ENCODE data around the gene SNAP47.

SNAP47 gene

DNA sequence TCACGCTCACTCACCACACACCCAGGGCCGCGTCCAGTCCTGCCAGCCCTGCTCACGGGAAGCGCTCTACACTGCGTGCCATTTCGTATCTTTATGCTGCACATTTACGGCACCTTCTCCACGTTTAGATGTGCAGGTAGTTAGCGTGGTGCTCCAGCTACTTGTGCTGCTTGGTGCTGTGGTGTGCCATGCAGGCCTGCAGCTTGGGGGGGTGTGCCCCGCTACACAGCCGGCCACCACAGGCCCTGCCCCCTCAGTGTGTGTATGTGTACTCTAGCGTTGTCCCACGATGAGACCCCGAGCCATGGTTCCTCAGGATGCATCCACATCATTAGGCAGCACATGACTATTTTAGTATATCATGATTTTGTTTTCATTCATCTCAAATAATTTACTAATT, 38.3 kb downstream of the SNAP47 start:
- H3K9me3 Mint-ChIP-seq: no peaks in the 10 kb centered on the region
- no peak overlapping the region for H3K4me3 Mint-ChIP-seq
- no peaks in the 10 kb centered on the region for H3K27me3 Mint-ChIP-seq
- H3K4me1 Mint-ChIP-seq: no peaks in the 10 kb centered on the region
- H3K27ac Mint-ChIP-seq: no peak overlapping the region
- peaks cover 28 to 57% of the 10 kb centered on the region in 2 donors for H3K36me3 Mint-ChIP-seq
- DNase-seq (no peak), ATAC-seq (replicated peaks) (no peak)

DNA sequence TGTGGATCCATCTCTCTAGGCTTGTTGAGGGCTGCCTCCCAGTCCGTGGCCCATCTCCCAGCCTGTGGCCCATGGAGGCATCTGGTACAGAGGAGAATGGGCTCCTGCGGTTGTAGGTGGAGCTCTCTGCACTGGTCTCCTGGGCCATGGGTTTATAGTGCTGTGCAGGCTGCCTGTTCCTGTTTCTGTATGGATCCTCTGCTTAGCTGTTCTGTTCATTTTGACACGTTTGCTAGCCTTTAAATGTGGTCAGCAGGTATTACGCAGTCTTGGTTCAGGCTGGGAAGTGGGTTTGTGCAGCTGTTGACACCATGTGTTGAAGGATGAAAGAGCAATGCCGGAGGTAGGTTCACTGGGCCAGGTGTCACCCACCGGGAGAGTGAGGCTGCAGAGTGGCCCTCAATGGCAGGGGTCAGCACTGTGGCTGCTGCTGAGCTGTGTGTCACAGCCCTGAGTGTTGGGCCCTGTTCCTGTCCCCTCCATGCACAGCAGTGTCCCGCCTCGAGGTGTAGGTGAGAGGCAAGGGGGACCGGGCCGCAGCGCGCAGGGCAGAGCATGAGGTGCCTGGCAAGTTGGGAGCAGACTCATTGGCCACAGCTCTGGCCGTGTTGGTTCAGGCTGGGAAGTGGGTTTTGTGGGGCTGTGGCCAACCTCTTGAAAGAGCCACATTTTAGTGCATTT, 39.0 kb downstream of the SNAP47 start:
- Mint-ChIP-seq H3K9me3 (no peaks in the 10 kb centered on the region), H3K27ac (no peak overlapping the region), H3K4me3 (no peak overlapping the region), H3K36me3 (peaks cover 22 to 53% of the 10 kb centered on the region in 2 donors), H3K4me1 (no peaks in the 10 kb centered on the region), H3K27me3 (no peaks in the 10 kb centered on the region)
- no peak for ATAC-seq (replicated peaks)
- no peak for DNase-seq

DNA sequence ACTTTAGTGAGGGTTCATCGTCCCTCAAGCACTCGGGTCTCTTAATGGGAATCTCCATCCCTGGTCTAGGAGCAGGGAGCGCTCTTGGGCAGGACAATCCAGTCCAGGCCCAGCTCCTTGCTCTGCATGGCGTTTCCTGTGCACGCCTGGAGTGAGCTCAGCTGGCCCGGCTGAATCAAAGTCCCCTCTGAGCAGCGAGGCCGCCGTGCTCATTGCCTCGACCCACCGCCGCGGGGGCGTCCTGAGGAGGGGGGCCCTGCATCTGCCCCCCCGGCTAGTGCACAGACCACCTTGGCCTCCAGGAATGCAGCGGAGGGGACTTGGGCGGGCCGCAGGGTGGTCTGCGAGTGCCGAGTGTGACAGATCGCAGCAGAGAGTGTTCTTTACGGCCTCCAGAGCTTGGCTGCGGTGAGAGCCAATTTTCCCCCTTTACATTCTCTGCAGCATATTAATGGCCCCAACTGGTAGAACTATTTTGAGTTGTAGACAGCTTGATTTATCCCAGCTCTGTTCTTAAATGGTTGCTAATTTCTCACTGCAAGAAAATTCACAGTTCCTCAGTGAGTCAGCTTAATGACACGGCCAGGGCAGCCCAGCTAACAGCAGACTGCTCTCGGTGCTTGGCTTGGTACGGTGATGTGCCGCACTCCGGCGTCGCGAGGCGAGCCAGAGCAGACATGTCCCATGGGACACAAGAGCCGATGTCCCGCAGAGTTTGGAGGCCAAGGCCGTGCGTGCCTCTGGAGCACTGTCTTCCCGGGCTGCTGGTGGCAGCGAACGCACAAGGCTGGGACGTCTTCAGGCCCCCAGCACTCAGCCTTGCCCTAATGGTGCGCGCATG, 39.8 kb downstream of the SNAP47 start:
- H3K4me1 Mint-ChIP-seq: no peaks in the 10 kb centered on the region
- H3K4me3 Mint-ChIP-seq: no peak overlapping the region
- no peak overlapping the region for H3K27ac Mint-ChIP-seq
- no peaks in the 10 kb centered on the region for H3K27me3 Mint-ChIP-seq
- no peak for DNase-seq
- ATAC-seq (replicated peaks): no peak
- H3K36me3 Mint-ChIP-seq: peaks cover 21 to 54% of the 10 kb centered on the region in 2 donors
- no peaks in the 10 kb centered on the region for H3K9me3 Mint-ChIP-seq

DNA sequence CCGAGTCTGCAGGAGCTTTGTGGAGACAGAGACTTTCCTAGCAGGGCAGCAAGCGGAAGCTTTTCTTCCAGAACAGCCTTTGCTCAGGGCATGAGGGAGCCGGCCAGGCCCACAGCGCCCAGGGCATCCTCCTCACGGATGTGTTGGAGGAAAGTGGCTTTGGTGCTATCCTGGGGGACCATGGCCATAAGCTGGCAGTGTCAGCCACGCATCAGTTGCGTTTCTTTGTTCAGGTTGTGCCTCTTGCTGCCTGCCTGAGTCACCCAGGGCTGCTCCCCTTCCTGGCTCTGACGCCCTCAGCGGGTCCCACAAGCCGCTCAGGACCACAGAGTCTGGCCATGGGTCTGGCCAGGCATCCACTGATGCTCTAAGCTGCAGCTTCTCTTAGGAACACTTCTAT, 40.6 kb downstream of the SNAP47 start:
- DNase-seq: no peak
- Mint-ChIP-seq H3K4me3 (no peak overlapping the region), H3K36me3 (peaks cover 18 to 53% of the 10 kb centered on the region in 2 donors), H3K9me3 (no peaks in the 10 kb centered on the region), H3K4me1 (no peaks in the 10 kb centered on the region), H3K27ac (no peak overlapping the region), H3K27me3 (no peaks in the 10 kb centered on the region)
- ATAC-seq (replicated peaks): no peak

DNA sequence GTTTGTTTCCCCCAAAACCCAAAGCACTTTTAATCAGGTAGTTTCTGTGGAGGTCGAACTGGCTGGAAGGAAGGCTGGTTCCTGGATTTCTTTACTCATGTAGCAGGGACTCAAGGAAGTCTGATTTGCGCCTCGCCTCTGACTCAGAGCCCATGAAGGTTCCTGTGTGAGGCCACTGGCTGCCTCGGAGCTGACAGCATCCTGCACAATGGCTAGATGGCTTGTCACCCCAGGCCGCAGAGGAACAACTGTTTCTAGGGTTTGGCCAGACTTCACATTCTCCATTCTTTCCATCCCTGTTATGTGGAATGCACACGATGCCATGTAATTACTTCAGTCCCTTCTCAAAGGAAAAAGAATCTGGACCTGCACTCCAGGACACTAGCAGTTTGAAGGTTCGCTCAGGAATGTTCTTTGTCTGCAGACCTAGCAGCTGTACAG, 41.1 kb downstream of the SNAP47 start:
- Mint-ChIP-seq H3K4me3 (no peak overlapping the region), H3K4me1 (no peaks in the 10 kb centered on the region), H3K27me3 (no peaks in the 10 kb centered on the region), H3K36me3 (peaks cover 18 to 53% of the 10 kb centered on the region in 2 donors), H3K9me3 (no peaks in the 10 kb centered on the region), H3K27ac (no peak overlapping the region)
- DNase-seq (no peak), ATAC-seq (replicated peaks) (no peak)

DNA sequence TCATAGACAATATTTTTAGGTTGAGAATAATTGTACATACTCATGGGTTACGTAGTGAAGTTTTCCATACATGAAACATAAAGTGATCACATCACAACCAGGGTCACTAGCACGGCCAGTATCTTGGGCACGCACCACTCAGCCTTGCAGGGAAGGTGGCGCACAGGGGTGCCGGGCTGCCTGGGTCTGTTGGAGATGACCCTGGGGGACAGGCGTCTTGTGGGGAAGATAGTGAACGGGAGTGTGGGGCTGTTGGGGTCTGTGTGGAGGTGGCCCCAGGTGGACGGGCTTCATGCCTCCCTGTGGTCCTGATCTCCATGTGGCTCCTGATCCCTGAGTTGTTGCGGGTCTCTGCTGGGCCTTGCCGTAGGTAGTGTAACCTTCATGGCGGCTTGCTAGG, 41.9 kb downstream of the SNAP47 start:
- Mint-ChIP-seq H3K9me3 (no peaks in the 10 kb centered on the region), H3K36me3 (peaks cover 21 to 53% of the 10 kb centered on the region in 2 donors), H3K27me3 (no peaks in the 10 kb centered on the region), H3K4me3 (no peak overlapping the region), H3K4me1 (peaks cover 0 to 2% of the 10 kb centered on the region in 2 donors), H3K27ac (no peak overlapping the region)
- no peak for DNase-seq
- ATAC-seq (replicated peaks): no peak

DNA sequence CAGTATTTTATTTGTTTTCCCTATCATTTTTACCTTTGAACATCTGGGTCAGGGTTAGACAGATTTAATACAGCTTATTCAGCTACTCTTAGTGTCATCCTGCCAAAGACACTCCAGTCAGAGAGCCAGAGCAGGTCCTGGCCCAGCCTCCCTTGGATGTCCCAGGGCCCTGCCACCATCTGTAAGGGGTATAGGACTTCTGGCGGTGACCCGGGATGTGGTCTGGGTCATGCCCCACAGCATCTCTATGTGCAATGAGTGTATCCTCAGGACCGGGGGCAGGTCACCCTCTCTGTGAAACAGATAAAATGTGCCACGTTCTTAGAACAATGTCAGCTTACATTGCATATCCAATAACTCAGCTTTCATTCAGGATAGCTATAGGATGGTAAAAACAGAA, 42.4 kb downstream of the SNAP47 start:
- H3K4me1 Mint-ChIP-seq: peaks cover 3 to 6% of the 10 kb centered on the region in 2 donors
- H3K4me3 Mint-ChIP-seq: no peak overlapping the region
- H3K27ac Mint-ChIP-seq: no peak overlapping the region
- H3K9me3 Mint-ChIP-seq: no peaks in the 10 kb centered on the region
- peaks cover 23 to 53% of the 10 kb centered on the region in 2 donors for H3K36me3 Mint-ChIP-seq
- ATAC-seq (replicated peaks): no peak
- no peaks in the 10 kb centered on the region for H3K27me3 Mint-ChIP-seq
- DNase-seq: no peak

DNA sequence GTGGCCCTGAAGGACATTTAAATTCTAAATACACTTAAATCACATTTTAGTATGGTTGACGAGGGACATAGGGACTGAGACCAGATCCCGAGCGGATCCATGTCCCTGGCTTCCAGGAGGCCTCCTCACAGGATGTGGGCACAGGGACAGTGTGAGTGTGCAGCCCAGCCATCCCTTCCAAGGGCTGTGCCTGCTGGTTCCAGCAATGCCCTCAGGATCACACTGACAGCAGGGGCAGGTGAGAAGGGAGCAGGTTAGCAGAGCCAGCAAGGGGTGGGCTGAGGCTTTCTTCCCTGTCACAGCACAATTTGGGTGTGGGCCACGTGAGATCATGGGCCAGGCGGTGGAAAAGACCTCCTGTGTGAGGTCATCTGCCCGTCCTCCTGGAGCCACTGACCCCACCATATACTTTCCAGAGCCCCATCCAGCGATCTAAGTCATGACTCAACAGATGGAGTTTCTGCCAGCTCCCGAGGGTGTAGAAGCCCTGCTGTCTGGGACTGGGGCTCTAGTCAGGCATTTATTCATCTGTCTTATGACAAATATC, 43.2 kb downstream of the SNAP47 start:
- Mint-ChIP-seq H3K36me3 (peaks cover 27 to 55% of the 10 kb centered on the region in 2 donors), H3K4me1 (peaks cover 3 to 13% of the 10 kb centered on the region in 2 donors), H3K27ac (no peak overlapping the region), H3K4me3 (no peak overlapping the region), H3K27me3 (no peaks in the 10 kb centered on the region), H3K9me3 (no peaks in the 10 kb centered on the region)
- ATAC-seq (replicated peaks) (no peak), DNase-seq (no peak)

DNA sequence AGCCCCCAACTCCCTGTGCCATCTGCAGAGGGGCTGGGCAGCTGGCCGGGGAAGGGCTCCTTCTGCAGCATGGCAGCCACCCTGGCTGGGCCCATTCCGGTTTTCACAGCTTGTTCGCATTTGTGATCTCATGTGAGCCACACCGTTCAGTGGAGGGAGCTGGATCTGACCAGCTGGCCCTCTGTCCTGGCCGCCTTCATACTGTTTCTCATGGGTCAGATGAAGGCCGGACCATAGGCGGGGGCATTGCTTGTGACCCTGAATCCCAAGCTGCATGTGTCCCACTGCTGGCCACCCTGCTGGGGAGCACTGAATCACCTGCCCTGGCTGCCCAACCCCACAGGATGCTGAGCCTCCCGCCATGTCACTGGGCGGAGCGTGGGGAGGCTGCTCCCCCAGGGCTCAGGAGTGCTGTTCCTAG, 43.8 kb downstream of the SNAP47 start:
- Mint-ChIP-seq H3K4me1 (peaks cover 3 to 13% of the 10 kb centered on the region in 2 donors), H3K36me3 (peaks cover 25 to 50% of the 10 kb centered on the region in 2 donors), H3K9me3 (no peaks in the 10 kb centered on the region), H3K27me3 (no peaks in the 10 kb centered on the region), H3K4me3 (no peak overlapping the region), H3K27ac (no peak overlapping the region)
- ATAC-seq (replicated peaks) (no peak), DNase-seq (no peak)

DNA sequence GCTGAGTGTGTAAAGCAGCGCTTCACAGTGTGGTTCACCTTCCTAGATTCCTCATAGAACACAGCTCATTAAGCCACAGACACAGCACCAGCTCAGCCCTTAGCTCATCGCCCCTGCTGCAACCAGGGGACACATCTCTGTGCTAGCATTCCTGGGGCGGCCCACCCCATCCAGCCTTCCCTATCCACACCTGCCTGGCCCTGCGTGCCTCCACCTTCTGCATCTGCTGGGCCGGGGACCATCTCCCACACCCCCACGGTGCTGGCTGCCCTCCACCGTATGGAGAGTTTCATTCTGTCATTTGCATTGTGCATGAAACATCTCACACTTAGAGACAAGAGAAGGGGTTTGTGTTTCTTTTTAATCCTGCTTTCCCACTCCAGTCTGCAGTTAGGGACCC, 44.5 kb downstream of the SNAP47 start:
- DNase-seq (no peak), ATAC-seq (replicated peaks) (no peak)
- H3K4me1 Mint-ChIP-seq: peaks cover 3 to 15% of the 10 kb centered on the region in 2 donors
- H3K27me3 Mint-ChIP-seq: no peaks in the 10 kb centered on the region
- no peak overlapping the region for H3K27ac Mint-ChIP-seq
- H3K36me3 Mint-ChIP-seq: peaks cover 20 to 44% of the 10 kb centered on the region in 2 donors
- H3K9me3 Mint-ChIP-seq: no peaks in the 10 kb centered on the region
- H3K4me3 Mint-ChIP-seq: no peak overlapping the region

DNA sequence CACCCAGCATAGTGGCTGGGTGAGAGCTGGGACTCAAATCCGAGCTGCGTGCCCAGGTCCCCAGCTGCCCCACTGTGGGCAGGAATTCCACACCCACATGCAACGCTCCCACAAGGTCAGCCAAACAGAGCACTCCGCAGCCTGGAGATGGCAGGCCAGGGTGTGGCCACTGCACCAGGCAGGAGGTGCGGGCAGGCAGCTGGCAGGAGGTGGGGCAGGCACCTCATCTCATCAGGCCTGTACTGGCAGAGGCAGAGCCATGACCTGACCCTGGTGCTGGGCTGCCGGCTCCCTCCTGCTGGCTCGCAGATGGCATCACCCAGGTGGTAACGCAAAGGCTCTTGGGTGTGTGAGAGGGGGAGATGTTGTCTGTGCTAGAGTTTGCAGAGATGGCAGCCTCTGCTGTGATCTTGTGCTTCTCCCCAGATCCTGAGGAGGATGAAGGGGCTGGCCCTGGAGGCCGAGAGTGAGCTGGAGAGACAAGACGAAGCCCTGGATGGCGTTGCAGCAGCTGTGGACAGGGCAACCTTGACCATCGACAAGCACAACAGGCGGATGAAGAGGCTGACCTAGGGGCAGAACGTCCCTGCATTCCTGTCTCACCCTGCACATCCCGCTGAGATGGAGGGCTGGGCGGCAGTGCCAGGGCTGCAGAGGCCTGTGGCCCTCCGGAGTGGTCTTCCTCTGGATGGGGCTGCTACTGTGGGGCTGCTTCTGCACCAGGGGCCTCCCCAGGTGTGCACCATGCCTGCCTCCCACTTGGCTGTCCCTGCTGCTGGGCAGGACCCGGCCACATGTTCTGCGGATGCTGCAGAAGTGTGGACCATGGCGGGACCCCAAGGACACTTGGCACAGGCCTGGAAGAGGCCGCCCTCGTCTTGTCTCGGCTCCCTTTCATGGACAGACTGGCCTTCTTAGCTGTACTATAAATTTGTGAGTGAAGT, 45.1 kb downstream of the SNAP47 start:
- Mint-ChIP-seq H3K27me3 (no peaks in the 10 kb centered on the region), H3K4me3 (no peak overlapping the region), H3K4me1 (peaks cover 4 to 22% of the 10 kb centered on the region in 2 donors), H3K27ac (no peak overlapping the region), H3K36me3 (peaks cover 20 to 44% of the 10 kb centered on the region in 2 donors), H3K9me3 (no peaks in the 10 kb centered on the region)
- DNase-seq (no peak), ATAC-seq (replicated peaks) (no peak)

DNA sequence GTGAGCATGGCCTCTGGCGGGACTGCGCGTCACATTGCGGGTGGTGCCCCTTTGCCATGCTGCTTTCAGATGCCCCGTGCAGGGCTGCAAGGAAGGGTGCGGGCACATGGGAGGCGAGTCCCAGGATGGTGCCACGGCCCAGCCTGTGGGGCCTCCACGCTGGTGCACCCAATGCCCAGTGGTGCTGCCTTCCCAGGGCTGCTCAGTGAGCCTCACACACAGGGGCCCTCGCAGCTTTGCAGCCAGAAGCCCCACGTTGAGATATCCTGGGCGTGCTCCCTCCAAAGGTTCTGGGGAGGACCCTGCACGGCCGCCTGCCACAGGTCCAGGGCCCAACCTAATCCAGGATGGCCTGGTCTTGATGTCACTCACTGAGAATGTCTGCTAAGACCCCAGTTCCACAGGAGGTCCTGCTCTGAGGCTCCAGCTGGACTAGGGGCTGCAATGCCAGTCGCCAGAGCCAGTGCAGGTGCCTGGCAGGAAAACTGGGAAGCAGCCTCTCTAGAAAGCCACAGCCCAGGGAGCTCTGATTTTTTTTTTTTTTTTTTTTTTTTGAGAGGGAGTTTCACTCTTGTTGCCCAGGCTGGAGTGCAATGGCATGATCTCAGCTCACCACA, 46.2 kb downstream of the SNAP47 start:
- Mint-ChIP-seq H3K27me3 (no peaks in the 10 kb centered on the region), H3K36me3 (peaks cover 18 to 38% of the 10 kb centered on the region in 2 donors), H3K4me3 (no peak overlapping the region), H3K4me1 (peaks cover 12 to 33% of the 10 kb centered on the region in 2 donors), H3K9me3 (no peaks in the 10 kb centered on the region), H3K27ac (no peak overlapping the region)
- DNase-seq (no peak), ATAC-seq (replicated peaks) (no peak)

DNA sequence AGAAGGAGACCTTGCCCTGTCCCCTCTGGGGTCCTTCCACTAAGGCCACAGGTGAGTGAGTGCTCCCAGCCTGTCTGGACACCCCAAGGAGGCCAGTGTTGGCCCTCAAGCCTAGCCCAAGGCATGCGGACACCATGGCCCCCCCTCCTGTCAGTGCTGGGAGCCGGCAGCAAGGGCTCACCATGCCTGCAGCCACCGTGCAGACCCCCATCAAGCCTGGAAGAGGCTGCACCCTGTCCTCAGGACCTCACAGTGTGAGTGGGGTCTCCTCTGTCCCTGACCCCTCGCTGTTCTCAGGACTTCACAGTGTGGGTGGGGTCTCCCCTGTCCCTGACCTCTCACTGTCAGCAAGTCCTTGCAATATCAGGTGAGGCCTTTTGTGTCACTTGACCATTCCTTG, 47.0 kb downstream of the SNAP47 start:
- no peak for ATAC-seq (replicated peaks)
- Mint-ChIP-seq H3K4me1 (peaks cover 17 to 41% of the 10 kb centered on the region in 2 donors), H3K27me3 (no peaks in the 10 kb centered on the region), H3K9me3 (no peaks in the 10 kb centered on the region), H3K27ac (peak overlapping the region; percentile 85), H3K36me3 (peaks cover 16 to 30% of the 10 kb centered on the region in 2 donors), H3K4me3 (no peak overlapping the region)
- no peak for DNase-seq

Measured in stimulated activated naive B cell treated with anti-CD40 and anti-IgM and Interleukin-4, amounts not matched to agents 10 μg/mL and 1 μg/mL and 100 μg/mL, for 72 hours (primary cell).